ENCODE results near the gene OVAAL. TPM values are rescaled to one million over a fixed set of nuclear protein-coding genes. Genes with fewer than 3 reads are reported as not detected.
A peak's percentile ranks its signal among the peaks of the same experiment; 100 is the strongest.

The OVAAL gene
- total and polyA plus RNA-seq, 2 of the 8 experiments (the other 6 are each of a cell fraction or from before 2014, with no cell fraction given): not detected

- Histone ChIP-seq H4K5ac (ENCODE audit: insufficient read length, low read depth, low read length) (no peak overlapping the region), H2BK15ac (ENCODE audit: low read length) (0 out of 2 replicates have a peak overlapping the region, but pooled peaks have one; percentile 14), H3K4ac (replicated peaks; ENCODE audit: insufficient read length, low read depth, low read length) (no peak overlapping the region), H2AK5ac (ENCODE audit: low read depth, low read length) (0 out of 2 replicates have a peak overlapping the region, but pooled peaks have one; percentile 18), H3K4me3 (ENCODE audit: extremely low read depth in 1 of 4, insufficient read depth in 2 of 4, low read depth in 3 of 4, low read length in 4 of 4) (no peak overlapping the region), H2AFZ (ENCODE audit: low read length) (0 out of 2 replicates have a peak overlapping the region, but pooled peaks have one; percentile 50), H2BK5ac (ENCODE audit: low read depth, low read length) (peak overlapping the region; percentile 45; the same call in 1 of the 2 replicates), H3K36me3 (ENCODE audit: control insufficient read depth in 2 of 4, insufficient read depth in 4 of 4, low read length in 3 of 4) (no peaks in the 10 kb centered on the region), H3K27me3 (replicated peaks in 1 of 4; ENCODE audit: control insufficient read depth in 3 of 4, extremely low read depth in 1 of 4, insufficient read depth in 3 of 4, low read length in 3 of 4) (no peaks in the 10 kb centered on the region), H3K79me1 (ENCODE audit: low read depth, low read length) (no peaks in the 10 kb centered on the region), H2BK12ac (ENCODE audit: low read depth, low read length) (peak overlapping the region; percentile 76; the same call in 1 of the 2 replicates), H3K9me3 (ENCODE audit: insufficient read depth in 2 of 2, low read depth in 1 of 2, low read length in 1 of 2) (no peaks in the 10 kb centered on the region), H3K9ac (replicated peaks in 1 of 4; ENCODE audit: extremely low read depth in 1 of 4, low read depth in 3 of 4, low read length in 3 of 4) (no peak overlapping the region), H4K20me1 (replicated peaks in 1 of 2; ENCODE audit: control insufficient read depth in 1 of 2, insufficient read depth in 2 of 2, low read length in 2 of 2) (no peaks in the 10 kb centered on the region), H3K14ac (ENCODE audit: insufficient read length) (no peak overlapping the region), H2BK20ac (ENCODE audit: low read length) (0 out of 2 replicates have a peak overlapping the region, but pooled peaks have one; percentile 15), H3K4me1 (replicated peaks in 1 of 4; ENCODE audit: control insufficient read depth in 3 of 4, insufficient read depth in 4 of 4, low read length in 3 of 4) (peaks cover 0 to 8% (median 2%) of the 10 kb centered on the region in 4 experiments; a peak in 3 of 7 replicates), H3K27ac (ENCODE audit: low read depth, low read length) (no peak overlapping the region), H3K23me2 (ENCODE audit: low read depth, low read length) (no peaks in the 10 kb centered on the region), H3K4me2 (ENCODE audit: insufficient read depth in 1 of 2, low read depth in 2 of 2, low read length in 2 of 2) (no peak overlapping the region), H3K56ac (replicated peaks; ENCODE audit: insufficient read length, low read depth, low read length) (no peak overlapping the region), H4K8ac (ENCODE audit: extremely low read depth, insufficient read depth, low read length) (no peak overlapping the region), H3K18ac (ENCODE audit: extremely low read depth, low read length) (no peak overlapping the region), H4K91ac (replicated peaks; ENCODE audit: insufficient read length, low read length) (no peak overlapping the region), H2BK120ac (replicated peaks; ENCODE audit: low read depth, low read length) (no peak overlapping the region), H3K23ac (ENCODE audit: insufficient read length) (no peak overlapping the region), H3K79me2 (ENCODE audit: control insufficient read depth in 1 of 2, insufficient read depth in 2 of 2, low read length in 2 of 2) (no peaks in the 10 kb centered on the region)
- TF ChIP-seq TBP (IDR thresholded peaks at IDR 0.05; ENCODE audit: low read depth, low read length) (no peak), EGR1 (IDR thresholded peaks at IDR 0.05; ENCODE audit: borderline replicate concordance, low read depth, low read length) (no peak), ATF3 (IDR thresholded peaks at IDR 0.05; ENCODE audit: insufficient read depth, low read depth, low read length) (no peak), BCL11A (IDR thresholded peaks at IDR 0.05; ENCODE audit: low read depth in 2 of 2, low read length in 2 of 2) (no peak), ATF2 (IDR thresholded peaks at IDR 0.05; ENCODE audit: low read length) (no peak), EZH2 (IDR thresholded peaks at IDR 0.05; ENCODE audit: low read depth, low read length, severe bottlenecking) (no peak), EP300 (IDR thresholded peaks at IDR 0.05; ENCODE audit: borderline replicate concordance in 1 of 2, low read depth in 2 of 2, low read length in 2 of 2) (no peak), CEBPB (IDR thresholded peaks at IDR 0.05; ENCODE audit: low read depth, low read length) (no peak)
- CTCF ChIA-PET (ENCODE audit: partially characterized antibody): interaction anchor here (0.5 to 3.3 kb wide), 8 partner anchors 9 to 452 kb away, joined by 3 to 24 read pairs (median 4); no protein-coding TSS in a partner anchor
- no peak for DNase-seq (ENCODE audit: low read depth in 1 of 2, low spot score in 2 of 2)
- WGBS, 2 experiments (ENCODE audit: extremely low coverage in 1 of 2, insufficient coverage in 1 of 2, insufficient read length in 1 of 2, insufficient replicate concordance in 2 of 2, low coverage in 1 of 2, low lambda C conversion rate in 2 of 2, missing lambda C conversion rate in 1 of 2): 88% methylated on average over 7 of the region's 7 CpGs; no CpG with 5 or more reads in 1 of the 2 experiments
- no peak for FAIRE-seq
- POLR2A ChIA-PET (ENCODE audit: partially characterized antibody): interaction anchor here (1.2 kb wide), 2 partner anchors 8 to 22 kb away, joined by 3 read pairs; partner anchors contain the start of gene ACBD6
These were observed 34.4 kb upstream of the OVAAL start for GRCh38 chr1:180524160-180524914.
